ENCODE data around the gene ELOVL2.
A peak's percentile ranks its signal among the peaks of the same experiment; 100 is the strongest.

The ELOVL2 gene

GRCh38 chr6:10976571-10976970 lies 67.5 kb downstream of the ELOVL2 start:
- DNase-seq, result no peak

GRCh38 chr6:10972196-10972595 lies 71.9 kb downstream of the ELOVL2 start:
- DNase-seq, result no peak

GRCh38 chr6:10970731-10971130 lies 73.4 kb downstream of the ELOVL2 start:
- DNase-seq, result no peak

- no peak for DNase-seq
Observed at GRCh38 chr6:10968776-10969175, 75.3 kb downstream of the ELOVL2 start.

GRCh38 chr6:10964684-10965083 lies 79.4 kb downstream of the ELOVL2 start:
- DNase-seq, result no peak

GRCh38 chr6:10963113-10963512 lies 81.0 kb downstream of the ELOVL2 start:
- no peak for DNase-seq

GRCh38 chr6:10962673-10963072 lies 81.4 kb downstream of the ELOVL2 start:
- no peak for DNase-seq

- DNase-seq, result no peak
Observed at GRCh38 chr6:10961837-10962236, 82.3 kb downstream of the ELOVL2 start.

- DNase-seq, result no peak
Observed at GRCh38 chr6:10960171-10960570, 83.9 kb downstream of the ELOVL2 start.

- no peak for DNase-seq
Observed at GRCh38 chr6:10957414-10957886, 86.7 kb downstream of the ELOVL2 start.

- DNase-seq, result no peak
Observed at GRCh38 chr6:10956776-10957175, 87.3 kb downstream of the ELOVL2 start.

GRCh38 chr6:10954590-10955010 lies 89.5 kb downstream of the ELOVL2 start:
- peak; percentile 70 to 73 for DNase-seq

- DNase-seq, result peak; percentile 13 to 24
Observed at GRCh38 chr6:10951675-10952282, 92.3 kb downstream of the ELOVL2 start.

- DNase-seq, result no peak
Observed at GRCh38 chr6:10949579-10950490, 94.3 kb downstream of the ELOVL2 start.

GRCh38 chr6:10947966-10948365 lies 96.1 kb downstream of the ELOVL2 start:
- no peak for DNase-seq

- DNase-seq, result no peak
Observed at GRCh38 chr6:10945845-10946244, 98.3 kb downstream of the ELOVL2 start.

- DNase-seq, result no peak
Observed at GRCh38 chr6:10939840-10940239, 104.3 kb downstream of the ELOVL2 start.

GRCh38 chr6:10933126-10933525 lies 111.0 kb downstream of the ELOVL2 start:
- DNase-seq, result no peak

Measured in inflammatory macrophage (primary cell).